ACHN (cell line): Measurements from ENCODE around the gene UACA.
A peak's percentile ranks its signal among the peaks of the same experiment; 100 is the strongest.

Experiments
- DNase-seq: peaks from one replicate; pipeline ENCODE4 v3.0.0-alpha.2; 2015
- in situ Hi-C: cut with HindIII; loops from 2 replicates; pipeline ENCODE4 v1.10.0; 2017; ENCODE audit warnings: low sequenced_read_pairs, low pct_ligation_motif_present, low pct_unique_long_range_greater_than_20kb

UACA gene

GRCh38 chr15:70722266-70723121, 40.9 kb downstream of the UACA start:
- in situ Hi-C loops: no loop called here

GRCh38 chr15:70720228-70721016, 42.9 kb downstream of the UACA start:
- in situ Hi-C loops: no loop called here
- DNase-seq: no peak

More at GRCh38 chr15:70722266-70723121, 40.9 kb downstream of the UACA start:
- DNase-seq: peak; percentile 62

GRCh38 chr15:70717237-70717793, 46.0 kb downstream of the UACA start:
- in situ Hi-C loops: no loop called here

GRCh38 chr15:70715840-70716485, 47.4 kb downstream of the UACA start:
- in situ Hi-C loops: no loop called here

More at GRCh38 chr15:70717237-70717793, 46.0 kb downstream of the UACA start:
- no peak for DNase-seq

GRCh38 chr15:70714565-70714964, 48.8 kb downstream of the UACA start:
- in situ Hi-C loops: no loop called here
- DNase-seq: no peak

More at GRCh38 chr15:70715840-70716485, 47.4 kb downstream of the UACA start:
- DNase-seq: no peak

GRCh38 chr15:70714015-70714414, 49.3 kb downstream of the UACA start:
- in situ Hi-C loops: no loop called here

GRCh38 chr15:70712271-70712670, 51.1 kb downstream of the UACA start:
- in situ Hi-C loops: no loop called here
- DNase-seq: no peak

More at GRCh38 chr15:70714015-70714414, 49.3 kb downstream of the UACA start:
- no peak for DNase-seq

- in situ Hi-C loops: no loop called here
- no peak for DNase-seq
Measured at GRCh38 chr15:70710714-70711113, 52.6 kb downstream of the UACA start.

- in situ Hi-C loops: no loop called here
- DNase-seq: no peak
Measured at GRCh38 chr15:70708839-70709238, 54.5 kb downstream of the UACA start.

- in situ Hi-C loops: no loop called here
- no peak for DNase-seq
Measured at GRCh38 chr15:70707686-70708300, 55.6 kb downstream of the UACA start.

GRCh38 chr15:70704731-70705130, 58.6 kb downstream of the UACA start:
- DNase-seq: no peak
- in situ Hi-C loops: no loop called here

GRCh38 chr15:70704166-70704565, 59.2 kb downstream of the UACA start:
- in situ Hi-C loops: no loop called here
- no peak for DNase-seq

GRCh38 chr15:70703096-70703878, 60.1 kb downstream of the UACA start:
- in situ Hi-C loops: no loop called here

GRCh38 chr15:70702584-70702983, 60.8 kb downstream of the UACA start:
- in situ Hi-C loops: no loop called here
- no peak for DNase-seq

More at GRCh38 chr15:70703096-70703878, 60.1 kb downstream of the UACA start:
- DNase-seq: peak; percentile 47

GRCh38 chr15:70701891-70702568, 61.3 kb downstream of the UACA start:
- DNase-seq: peak; percentile 58
- in situ Hi-C loops: no loop called here

- DNase-seq: no peak
- in situ Hi-C loops: no loop called here
Measured at GRCh38 chr15:70701171-70701570, 62.2 kb downstream of the UACA start.

- in situ Hi-C loops: no loop called here
- no peak for DNase-seq
Measured at GRCh38 chr15:70699890-70700289, 63.5 kb downstream of the UACA start.
